CD4-positive, alpha-beta T cell treated with Interferon gamma for 1 hour (primary cell): ENCODE measurements around the gene SUFU.
"Not testable (repeated sequence)": the region's sequence is repeated elsewhere in the genome, so short reads cannot be mapped to it uniquely, and the experiment has no call there.

Source experiments
- DNase-seq: peaks from one replicate; pipeline ENCODE4 v3.0.0-alpha.2; 2020

SUFU gene

DNA sequence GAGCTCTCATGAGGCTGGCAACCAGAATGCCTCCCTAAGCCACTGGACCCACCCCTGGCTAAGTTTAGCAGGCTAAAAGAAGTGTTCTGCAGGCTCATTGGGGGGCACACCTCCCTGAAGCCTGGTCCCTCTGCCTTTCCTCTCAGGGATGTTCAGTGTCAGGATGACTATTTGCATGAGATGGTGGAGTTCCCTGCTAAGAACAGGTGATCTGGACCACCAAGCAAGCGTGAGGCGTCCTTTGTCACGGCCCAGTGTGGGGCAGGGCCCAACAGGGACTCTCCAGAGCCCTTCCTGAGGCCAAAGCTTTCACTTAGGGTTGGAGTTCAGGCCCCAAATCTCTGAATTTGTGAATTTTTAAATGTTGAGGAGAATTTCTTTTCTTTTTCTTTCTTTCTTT lies 12.0 kb downstream of the SUFU start:
- DNase-seq = no peak

DNA sequence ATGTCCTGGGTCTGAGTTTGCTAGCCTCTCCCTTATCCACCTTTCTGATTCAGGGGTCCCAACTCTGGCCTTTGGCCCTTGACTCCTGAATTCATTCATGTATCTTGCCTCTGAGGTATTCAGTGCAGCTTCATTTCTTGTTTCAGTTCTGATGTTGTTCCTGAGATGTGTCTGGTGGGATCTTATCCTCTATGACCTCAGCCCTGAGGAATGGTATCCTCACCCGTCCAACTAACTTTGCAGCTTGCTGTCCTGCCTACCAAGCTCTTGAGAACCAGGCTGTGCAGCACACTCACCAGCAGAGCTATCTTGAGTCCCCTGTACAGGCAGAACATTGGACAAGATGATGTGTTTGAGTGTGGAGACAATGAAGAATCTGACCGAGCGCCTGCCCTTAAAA lies 13.8 kb downstream of the SUFU start:
- no peak for DNase-seq

DNA sequence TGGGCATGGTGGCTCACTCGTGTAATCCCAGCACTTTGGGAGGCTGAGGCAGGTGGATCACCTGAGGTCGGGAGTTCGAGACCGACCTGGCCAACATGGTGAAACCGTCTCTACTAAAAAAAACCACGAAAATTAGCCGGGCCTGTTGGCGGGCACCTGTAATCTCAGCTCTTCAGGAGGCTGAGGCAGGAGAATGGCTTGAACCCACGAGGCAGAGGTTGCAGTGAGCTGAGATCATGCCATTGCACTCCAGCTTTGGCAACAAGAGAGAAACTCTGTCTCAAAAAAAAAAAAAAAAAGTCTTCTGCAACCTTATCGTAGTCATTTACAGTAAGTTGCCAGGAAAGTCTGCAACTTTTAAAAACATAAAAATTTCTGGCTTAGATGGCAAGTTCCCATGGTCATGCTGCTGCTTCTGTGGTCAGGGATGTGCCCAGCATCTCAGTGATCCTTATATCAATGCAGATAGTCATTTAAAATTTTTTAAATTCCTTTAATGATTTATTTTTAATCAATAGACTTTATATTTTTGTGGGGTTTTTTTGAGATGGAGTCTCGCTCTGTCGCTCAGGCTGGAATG lies 15.6 kb downstream of the SUFU start:
- no peak for DNase-seq

DNA sequence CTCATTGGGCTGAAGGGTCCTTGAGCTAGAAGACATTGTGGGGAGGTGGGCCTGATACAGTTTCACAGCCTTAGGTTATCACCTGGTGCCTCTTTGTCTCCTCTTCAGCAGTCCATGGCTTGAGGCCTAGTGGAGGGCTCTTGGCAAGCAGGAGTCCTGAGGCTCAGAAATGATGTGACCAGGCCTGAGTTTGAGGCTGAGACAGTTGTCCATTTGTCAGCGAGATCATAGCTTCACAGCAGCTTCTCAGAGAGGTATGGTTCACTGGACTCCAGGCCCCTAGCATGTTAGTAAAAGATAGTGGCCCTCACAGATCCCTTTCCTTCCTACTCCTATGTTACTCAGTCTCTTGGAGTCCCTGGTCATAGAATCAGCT lies 19.1 kb downstream of the SUFU start:
- no peak for DNase-seq

DNA sequence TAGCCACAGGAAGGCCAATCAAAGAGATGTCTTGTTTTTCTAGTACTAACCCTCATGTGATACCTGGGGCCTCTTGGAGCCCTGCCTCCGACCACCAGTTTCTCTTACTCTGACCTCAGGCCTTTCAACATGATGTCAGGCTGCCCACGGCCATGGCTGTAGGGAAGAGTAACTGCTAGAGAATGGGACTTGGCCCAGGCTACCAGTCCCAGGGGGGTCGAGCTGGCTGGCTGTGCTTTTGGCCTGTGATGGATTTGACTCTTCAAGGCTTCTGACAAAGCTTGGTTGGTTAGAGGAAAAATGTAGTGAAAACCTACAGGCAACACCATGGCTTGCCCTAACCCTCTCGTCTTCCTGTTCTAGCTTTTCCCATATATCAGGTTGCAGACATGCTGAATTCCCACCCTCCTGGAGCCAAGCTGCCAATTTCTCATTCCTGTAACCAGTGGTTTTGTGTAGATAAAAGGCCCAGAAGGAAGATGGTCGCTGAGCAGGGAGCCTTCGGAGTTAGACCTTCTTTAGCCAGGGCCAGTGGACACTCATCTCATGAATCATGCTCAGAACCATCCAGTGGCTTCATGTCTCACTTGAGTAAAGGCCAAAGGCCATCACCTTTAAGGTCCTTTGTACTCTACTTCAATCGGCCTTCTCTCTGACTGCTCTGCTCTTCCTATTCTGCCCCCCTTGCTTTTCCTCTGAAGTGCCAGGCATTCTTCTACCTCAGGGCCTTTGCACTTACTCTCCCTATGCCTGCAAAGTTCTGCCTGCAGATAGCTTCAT lies 19.7 kb downstream of the SUFU start:
- no peak for DNase-seq

DNA sequence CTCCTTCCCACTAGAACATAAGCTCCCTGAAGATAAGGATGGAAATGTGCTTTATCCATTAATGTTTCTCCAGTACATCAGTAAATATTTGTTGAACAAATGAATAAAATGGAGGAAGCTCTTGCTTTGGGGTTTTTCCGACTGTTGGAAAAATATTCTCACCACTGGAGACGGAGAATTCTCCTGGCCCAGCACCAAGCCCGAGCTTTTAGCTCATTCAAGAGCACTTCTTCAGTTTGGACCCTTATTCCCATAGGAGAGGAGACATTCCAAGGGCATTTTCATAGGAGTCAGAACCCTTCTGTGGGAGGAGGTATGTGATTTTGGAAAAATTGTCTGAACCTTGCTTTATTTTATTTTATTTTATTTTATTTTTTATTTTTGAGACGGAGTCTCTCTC lies 21.0 kb downstream of the SUFU start:
- no peak for DNase-seq

DNA sequence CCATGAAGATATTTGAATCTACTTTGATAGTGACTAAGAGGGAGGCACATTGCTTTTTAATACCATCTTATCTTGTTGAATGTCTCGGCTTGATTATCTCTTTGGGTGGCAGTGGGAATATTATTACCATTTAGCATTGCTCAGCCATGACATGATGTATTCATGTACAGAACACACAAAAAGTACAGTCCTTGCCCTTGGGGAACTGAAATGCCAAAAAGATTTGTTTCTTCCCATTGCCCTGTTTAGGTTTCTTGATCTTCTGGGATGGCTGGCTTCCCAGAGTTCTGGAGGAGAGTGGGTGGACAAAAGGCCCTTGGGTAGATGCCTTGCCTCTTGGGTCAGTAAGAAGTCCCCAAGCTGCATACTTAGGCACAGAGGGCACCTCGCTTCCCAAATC lies 23.8 kb downstream of the SUFU start:
- DNase-seq = no peak

DNA sequence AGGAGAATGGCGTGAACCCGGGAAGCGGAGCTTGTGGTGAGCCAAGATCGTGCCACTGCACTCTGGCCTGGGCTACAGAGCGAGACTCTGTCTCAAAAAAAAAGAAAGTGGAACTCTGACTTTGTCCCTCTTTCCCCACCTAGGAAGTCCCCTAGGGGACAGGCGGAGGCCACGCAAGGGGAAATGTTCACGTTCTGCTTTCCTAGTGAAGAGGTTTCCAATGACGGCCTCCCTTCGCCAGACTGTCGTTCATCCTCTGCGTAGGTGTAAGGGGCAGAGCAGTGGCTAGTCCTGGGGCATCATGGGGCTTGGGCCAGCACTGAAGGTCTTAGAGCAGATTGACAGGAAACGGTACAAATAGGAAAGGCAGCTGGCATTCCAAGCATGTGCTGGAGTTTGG lies 30.6 kb downstream of the SUFU start:
- DNase-seq = peak; percentile 20

DNA sequence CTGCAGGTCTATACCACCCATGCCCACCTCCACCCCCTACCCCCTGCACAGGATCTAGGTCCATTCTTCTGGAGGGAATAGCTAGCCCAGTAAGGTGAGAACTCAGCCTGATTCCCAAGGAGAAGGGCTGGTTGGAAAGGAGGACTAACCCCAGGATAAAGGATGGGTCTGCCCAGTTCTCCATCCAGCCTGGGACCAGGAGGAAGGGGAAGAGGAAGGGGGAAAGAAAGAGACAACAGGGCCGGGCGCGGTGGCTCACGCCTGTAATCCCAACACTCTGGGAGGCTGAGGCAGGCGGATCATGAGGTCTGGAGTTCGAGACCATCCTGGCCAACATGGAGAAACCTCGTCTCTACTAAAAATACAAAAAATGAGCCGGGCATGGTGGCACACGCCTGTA lies 31.2 kb downstream of the SUFU start:
- DNase-seq = not testable (repeated sequence)

DNA sequence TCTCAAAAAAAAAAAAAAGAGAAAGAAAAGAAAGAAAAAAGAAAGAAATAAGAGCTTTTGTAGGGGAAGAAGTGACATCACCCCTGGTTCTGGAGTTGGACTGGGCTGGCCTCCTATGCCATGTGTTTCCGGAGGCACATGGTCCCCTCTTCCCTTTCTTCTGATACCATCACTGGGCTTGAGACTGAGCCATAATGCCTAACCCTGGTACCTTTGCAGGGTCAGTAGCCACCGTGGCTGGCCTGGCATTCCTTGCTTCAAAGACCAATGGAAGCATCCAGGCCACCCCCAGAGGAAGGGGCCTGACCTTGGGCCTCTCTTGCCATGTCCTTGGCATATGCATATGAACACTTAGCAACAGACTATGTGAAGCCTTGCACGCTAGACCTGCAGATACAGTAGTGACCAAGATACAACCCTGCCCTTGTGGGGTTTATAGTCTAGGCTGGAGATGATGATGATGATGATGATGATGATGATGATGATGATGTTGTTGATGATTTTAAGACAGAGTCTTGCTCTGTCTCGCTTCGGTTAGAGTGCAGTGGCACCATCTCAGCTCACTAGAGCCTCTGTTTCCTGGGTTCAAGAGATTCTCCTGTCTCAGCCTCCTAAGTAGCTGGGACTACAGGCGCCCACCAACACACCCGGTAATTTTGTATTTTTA lies 31.8 kb downstream of the SUFU start:
- DNase-seq = no peak

DNA sequence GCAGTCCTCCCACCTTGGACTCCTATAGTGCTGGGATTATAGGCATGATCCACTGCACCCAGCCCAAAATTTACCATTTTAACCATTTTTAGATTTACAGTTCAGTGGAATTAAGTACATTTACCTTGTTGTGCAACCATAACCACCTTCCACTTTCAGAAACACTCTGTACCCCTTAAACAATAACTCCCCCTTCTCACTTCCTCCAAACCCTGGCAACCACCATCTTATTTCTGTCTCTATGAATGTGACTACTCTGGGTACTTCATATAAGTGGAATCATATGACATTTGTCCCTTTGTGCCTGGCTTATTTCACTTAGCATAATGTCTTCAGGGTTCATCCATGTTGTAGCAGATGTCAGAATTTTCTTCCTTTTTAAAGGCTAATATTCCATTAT lies 33.6 kb downstream of the SUFU start:
- DNase-seq = no peak

DNA sequence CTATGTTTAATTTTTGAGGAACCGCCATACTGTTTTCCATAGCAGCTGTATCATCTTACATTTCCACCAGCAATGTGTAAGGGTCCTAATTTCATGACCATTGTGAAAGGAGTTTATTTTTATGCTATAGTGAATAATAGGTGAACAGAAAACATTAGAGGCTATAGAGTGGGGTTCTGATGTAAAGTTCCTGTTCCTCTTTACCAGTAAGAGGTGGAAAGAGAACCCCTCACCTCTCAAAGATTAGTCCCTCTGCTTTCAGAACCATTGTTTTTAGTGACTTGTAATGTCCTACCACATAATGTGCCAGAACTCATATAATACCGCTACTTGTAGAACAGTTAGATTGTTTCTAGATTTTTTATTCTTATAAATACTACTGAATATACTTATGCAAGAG lies 34.2 kb downstream of the SUFU start:
- no peak for DNase-seq

DNA sequence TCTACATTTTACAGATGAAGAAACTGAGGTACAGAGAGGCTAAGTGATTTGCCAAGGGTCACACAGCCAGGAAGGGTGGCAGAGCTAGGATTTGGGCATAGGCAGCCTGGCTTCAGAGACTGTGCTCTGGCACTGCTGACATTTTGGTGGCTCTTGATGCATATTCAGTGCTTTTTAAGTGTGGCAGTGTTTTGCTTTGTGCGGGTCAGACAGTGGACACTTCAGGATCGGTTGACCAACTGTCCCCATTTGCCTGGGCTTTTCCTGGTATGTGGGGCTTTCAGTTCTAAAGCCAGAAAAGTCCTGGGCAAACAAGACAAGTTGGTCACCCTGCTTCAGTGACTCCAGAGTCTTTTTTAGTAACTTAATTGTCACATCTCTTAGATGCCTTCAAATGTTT lies 35.0 kb downstream of the SUFU start:
- no peak for DNase-seq

DNA sequence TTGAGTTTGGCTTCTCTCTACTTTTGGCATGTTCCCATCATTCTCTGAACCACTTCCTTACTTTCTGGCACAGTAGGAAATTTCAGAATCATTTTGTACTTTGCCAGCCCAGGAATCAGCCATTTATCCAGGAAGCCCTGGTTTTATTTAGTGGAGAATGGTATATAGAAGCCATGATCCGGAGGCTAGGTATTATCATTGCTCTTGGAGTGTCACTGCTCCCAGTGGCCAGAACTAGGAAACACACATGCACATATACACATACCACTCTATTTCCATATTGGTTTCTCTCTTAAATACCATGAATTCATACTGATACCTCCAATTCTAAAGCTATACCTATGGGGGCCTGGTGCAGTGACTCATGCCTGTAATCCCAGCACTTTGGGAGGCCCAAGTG lies 36.3 kb downstream of the SUFU start:
- DNase-seq = no peak

DNA sequence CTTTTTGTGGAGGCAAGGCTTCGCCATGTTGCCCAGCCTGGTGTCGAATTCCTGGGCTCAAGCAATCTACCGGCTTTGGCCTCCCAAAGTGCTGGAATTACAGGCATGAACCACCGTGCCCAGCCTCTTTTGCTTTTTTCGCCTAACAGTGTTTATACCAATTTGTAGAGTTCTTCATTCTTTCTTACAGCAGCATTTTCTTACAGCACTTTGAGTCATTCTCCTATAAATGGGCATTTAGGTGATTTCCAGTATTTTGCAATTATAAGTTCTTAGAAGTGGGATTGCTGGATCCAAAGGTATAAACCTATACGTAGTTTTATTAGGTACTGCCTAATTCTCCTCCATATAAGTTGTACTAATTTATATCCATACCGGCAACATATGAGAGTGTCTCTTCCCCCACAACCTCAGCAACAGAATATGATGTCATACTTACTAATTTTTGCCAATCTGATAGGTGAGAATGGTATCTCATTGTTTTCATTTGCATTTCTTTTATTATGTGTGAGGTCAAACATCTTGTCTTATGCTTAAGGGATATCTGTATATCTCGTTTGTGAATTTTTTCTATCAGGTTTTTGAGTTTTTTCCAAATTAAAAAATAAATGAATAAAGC lies 39.1 kb downstream of the SUFU start:
- DNase-seq = no peak

DNA sequence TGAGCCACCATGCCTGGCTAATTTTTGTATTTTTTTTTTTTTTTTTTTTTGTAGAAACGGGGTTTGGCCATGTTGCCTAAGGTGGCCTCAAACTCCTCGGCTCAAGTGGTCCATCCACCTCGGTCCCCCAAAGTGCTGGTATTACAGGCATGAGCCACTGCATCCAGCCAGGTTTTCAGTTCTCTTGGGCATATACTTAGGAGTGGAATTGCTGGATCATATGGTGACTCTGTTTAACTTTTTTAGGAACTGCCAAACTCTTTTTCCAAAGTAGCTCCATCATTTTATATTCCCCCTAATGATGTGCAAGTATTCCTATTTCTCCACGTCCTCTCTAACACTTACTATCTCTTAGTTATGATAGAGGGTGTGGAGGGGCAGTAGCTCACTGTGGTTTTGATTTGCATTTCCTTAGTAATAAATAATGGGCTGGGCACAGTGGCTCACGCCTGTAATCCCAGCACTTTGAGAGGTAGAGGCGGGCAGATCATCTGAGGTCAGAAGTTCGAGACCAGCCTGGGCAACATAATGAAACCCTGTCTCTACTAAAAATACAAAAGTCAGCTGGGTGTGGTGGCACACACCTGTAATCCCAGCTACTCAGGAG lies 41.6 kb downstream of the SUFU start:
- DNase-seq = no peak

DNA sequence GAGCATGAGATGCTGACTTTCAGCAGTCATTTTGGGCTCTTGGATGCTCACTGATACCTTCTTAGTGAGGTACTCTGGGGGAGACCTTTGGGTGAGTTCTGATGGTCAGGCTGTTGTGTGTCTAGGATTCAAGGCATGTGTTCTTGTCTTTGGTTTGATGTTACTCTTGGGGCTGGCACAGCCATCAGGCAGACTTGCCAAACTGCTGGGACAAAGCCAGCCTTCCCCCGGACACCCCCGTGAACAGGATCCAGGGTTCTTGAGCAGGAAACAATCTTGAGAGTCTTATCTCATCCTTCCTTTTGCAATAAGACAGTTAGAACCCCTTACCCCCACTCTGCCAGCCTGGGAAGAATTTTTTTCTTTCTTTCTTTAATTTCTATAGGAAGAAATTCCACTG lies 42.2 kb downstream of the SUFU start:
- DNase-seq = no peak

DNA sequence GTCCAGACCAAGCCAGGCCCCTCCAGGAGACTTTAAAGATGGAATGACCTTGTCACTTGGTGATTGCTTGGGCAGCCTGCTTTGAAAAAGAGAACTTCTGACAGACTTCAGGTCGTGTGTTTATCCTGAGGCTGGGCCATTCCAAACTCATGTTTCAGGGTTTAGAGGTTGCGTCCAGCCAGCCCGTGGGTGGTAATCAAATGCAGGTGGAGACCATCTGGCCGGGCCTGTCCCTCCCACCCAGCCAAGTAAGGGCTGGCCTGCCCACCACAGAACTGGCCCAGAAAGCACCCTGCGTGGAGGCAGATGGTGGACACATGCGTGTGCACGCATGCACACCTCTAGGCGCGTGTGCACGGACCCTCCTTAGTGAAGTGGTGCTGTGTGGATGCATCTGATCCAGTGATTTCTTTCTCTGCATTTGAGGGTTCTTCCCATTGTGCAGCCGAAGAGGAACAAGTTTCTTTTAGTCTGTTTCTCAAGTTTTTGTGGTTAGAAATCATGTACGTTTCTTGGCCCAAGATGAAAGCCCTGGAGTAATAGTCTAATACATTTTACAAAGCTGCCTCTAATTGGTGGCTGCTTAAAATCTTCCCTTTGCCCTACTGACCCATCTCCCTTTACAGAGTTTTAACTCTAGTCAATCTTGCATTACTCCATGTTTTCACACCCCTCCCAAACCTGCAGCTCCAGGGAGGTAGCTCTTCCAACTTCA lies 43.0 kb downstream of the SUFU start:
- no peak for DNase-seq

DNA sequence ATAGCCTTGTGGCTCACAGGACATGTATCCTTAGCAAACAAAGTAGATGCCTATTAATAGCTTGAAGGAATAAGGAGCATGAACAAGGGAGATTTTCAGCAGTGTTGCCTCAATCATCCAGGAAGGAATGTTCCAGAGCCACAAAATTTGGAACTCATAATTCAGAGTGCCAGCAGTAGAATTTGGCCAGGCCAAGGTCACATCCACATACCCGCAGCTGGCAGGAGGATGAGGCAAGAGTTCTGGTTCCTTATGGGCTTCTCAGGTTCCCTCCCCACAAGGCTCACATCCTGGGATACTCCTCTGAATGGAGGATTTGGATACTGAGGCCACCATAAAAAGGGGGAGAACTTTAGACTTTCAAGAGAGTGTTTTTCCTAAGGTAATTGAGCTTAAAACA lies 45.8 kb downstream of the SUFU start:
- DNase-seq = no peak

DNA sequence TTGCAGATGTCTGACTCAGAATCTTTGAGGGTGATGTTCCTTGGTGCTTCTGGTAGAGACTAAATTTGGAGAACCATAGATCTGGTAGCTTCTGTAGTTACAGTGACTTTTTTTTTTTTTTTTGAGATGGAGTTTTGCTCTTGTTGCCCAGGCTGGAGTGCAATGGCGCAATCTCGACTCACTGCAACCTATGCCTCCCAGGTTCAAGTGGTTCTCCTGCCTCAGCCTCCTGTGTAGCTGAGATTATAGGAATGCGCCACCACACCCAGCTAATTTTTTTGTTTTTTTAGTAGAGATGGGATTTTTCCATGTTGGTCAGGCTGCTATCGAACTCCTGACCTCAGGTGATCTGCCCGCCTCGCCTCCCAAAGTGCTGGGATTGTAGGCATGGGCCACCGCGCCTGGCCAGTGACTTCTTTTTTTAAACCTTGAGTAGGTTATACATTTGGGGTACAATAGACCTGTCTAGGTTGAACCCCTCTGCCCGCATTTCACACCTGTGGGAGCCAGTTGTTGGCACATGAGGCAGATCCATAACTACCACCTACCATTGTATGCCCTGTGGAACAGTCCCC lies 47.0 kb downstream of the SUFU start:
- no peak for DNase-seq

DNA sequence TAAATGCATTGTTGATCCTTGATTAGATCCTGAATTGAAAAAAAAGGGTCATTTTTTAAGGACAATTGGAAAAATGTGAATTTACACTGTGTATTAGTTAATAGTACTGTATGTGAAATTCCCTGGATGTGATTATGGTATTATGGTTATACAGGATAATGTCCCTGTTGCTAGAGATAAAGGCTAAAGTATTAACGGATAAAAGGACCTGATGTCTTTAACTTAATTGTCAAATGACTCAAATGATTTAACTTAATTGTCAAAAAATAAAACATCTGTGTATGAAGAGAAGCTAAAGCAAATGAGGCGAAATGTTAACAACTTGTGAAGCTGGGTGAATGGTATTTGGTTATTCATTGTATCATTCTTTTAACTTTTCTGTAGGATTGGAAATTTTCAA lies 48.8 kb downstream of the SUFU start:
- no peak for DNase-seq

DNA sequence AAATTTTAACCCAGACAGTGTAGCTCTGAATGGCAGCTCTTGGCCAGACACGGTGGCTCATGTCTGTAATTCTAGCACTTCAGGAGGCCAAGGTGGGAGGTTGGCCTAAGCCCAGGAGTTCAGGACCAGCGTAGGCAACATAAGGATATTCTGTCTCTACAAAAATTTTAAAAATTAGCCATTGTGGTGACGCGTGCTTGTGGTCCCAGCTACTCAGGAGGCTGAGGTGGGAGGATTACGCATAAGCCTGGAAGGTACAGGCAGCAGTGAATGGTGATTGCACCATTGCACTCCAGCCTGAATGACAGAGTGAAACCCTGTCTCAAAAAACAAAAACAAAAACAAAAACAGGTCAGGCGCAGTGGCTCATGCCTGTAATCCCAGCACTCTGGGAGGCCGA lies 50.0 kb downstream of the SUFU start:
- DNase-seq = no peak

DNA sequence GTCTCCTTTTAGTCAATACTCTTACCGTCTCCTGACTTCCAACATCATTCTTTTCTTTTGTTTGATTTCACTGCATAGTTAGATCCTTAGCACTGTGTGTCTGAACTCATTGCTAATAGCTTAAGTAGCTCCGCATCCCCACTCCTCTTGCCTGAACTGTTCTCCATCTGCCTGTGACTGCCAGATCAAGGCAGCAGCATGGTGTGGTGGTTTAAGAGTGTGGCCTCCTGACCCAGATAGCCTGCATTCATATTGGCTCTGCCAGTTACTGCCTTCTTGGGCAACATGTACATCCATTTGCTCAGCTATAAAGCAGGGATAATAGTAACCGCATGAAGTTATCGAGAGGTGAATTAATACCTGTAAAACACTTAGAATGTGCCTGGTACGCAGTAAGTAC lies 50.8 kb downstream of the SUFU start:
- DNase-seq = no peak
